ENCODE results near the gene PRR33.
"Not testable (repeated sequence)": the region's sequence is repeated elsewhere in the genome, so short reads cannot be mapped to it uniquely, and the experiment has no call there.

Gene PRR33

DNA sequence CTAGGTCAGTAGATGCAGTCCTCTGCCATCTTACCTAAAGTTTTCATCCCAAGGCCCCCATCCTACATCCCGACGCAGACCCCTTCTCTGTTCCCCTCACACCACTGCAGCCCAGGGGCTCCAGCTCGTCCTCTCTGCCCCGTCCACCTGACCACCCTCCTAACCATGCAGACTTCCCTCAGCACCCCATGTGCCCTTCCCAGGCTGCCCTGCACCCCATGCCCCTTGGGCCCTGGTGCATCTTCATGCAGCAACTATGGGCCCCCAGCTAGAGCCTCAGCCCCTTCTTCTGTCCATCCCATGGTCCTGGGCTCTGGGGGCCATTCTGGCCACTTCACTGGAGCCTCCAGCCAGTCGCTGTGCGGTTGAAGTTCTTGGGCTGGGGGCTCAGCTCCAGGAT, 2.9 kb downstream of the PRR33 start:
- DNase-seq, result no peak

DNA sequence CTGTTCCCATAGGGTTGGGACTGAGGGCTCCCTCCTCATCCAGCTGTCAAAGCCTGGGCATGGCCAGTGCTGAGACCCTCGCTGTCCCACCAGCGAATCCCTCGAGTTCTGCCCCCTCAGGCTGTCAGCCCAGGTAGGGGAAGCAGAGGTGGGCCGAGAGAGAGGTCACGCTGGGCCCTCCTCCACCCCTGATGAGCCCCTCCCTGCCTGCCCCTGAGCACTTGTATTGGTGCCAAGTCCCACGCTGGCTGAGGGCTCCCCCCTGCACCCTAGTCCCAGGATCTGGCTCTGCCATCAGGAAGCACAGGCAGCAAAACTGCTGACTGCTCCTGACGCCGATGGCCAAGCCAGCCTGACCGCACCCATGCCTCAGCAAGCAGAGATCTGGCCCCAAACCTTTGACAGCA, 3.3 kb downstream of the PRR33 start:
- DNase-seq, result no peak

DNA sequence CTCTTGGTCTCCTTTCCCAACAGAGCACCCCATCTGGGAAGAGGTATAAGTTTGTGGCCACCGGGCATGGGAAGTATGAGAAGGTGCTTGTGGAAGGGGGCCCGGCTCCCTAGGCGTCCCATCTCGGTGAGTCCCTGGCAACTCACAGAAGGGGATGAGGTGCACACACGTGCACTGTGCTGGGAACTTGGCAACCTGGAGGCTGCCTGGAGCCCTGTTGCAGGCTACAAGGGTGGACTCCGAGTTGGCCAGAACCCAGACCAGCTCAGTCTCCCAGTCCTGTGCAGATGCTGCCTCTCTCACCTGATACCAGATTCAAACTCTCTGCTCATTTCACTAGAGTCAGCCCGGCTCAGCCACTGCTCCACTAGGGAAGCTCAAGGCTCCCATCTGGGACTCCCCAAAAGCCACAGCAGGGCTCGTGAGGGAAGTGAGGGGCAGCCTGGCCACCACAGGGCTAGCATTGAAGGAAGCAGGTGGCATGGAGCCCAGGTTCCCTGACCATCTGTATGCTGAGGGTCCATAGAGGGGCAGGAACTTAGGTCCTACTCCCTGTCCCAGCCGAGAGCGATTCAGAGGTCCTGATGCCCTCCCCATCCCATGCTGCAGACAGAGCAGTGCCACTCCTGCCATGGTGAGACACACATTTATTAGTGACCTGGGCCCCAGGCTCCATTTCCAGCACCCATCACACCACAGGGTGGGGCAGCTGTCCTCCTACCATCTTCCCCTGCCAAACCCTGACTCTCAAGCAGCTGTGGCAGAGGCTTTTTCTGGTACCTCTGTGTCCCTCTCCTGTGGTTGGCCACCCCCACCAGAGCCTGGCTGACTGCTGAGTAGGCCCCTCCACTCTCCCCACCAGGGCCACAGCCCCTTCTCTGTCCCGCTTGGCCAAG, 4.0 kb downstream of the PRR33 start:
- no peak for DNase-seq

DNA sequence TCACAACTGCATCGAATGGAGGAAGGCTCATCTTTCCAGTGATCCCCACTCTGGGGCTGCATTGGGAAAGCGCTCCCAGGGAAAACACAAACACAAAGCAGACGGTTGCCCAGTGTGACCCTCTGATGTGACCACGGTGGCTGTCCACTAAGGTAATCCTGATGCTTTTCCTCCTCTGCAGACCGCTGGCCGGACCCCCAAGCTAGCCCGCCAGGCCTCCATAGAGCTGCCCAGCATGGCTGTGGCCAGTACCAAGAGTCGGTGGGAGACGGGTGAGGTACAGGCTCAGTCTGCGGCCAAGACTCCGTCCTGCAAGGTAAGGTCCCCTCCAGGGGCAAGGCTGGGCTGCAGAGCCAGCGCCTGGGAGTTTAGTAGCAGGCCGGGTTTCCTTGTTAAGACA, 5.1 kb downstream of the PRR33 start:
- not testable (repeated sequence) for DNase-seq

DNA sequence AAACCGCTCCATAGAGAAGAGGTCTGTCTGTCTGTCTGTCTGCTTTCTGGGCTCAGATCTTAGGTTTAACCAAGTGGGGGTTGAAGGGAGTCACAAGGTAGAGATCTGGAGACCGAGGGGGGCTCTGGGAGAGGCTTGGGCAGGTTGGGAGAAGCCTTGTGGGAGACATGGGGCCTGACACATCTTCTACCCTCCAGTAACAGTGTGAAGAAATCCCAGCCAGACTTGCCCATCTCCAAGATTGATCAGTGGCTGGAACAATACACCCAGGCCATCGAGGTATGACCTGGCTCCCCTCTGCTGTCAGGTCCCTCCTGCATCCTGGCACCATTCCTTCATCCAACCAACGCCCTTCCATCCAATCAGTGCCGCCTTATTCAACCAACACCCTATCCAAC, 7.4 kb downstream of the PRR33 start:
- DNase-seq, result no peak

DNA sequence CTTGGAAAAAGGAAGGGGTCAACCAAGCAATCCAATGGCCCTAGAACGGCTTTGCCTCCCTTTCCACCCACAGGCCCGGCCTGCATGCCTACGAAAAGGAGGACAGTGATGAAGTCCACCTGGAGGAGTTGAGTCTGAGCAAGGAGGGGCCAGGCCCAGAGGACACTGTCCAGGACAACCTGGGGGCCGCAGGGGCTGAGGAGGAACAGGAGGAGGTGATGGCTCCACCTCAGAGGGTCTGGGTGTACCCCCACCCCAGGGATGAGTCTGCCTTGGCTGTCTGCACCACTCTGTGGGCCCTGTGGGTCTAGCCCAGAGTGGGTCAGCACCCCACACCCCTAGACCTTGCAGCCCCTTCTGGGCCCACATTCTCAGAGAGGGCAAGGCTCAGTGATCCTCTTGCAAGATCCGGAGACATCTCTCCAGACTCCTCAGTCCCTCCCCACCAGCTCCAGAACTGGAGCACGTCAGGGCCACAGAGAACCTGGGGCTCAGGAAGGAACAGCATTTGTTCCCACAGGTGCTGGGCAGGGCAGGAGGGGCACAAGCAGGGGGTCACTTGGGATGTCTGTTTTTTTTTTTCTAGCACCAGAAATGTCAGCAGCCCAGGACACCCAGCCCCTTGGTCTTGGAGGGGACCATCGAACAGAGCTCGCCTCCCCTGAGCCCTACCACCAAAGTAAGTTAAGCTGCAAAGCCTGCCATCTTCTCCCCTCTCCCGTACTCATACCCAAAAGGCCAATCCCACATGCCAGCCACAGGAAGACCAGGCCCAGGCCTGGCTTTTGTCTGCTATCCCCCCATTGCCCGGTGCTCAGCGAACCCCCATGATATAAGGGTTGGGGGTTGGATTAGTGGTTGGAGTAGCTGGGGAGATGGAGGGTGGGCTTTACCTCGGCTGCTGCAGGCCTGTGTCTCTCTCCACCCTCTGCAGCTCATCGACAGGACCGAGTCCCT, 8.1 kb downstream of the PRR33 start:
- DNase-seq, result no peak

DNA sequence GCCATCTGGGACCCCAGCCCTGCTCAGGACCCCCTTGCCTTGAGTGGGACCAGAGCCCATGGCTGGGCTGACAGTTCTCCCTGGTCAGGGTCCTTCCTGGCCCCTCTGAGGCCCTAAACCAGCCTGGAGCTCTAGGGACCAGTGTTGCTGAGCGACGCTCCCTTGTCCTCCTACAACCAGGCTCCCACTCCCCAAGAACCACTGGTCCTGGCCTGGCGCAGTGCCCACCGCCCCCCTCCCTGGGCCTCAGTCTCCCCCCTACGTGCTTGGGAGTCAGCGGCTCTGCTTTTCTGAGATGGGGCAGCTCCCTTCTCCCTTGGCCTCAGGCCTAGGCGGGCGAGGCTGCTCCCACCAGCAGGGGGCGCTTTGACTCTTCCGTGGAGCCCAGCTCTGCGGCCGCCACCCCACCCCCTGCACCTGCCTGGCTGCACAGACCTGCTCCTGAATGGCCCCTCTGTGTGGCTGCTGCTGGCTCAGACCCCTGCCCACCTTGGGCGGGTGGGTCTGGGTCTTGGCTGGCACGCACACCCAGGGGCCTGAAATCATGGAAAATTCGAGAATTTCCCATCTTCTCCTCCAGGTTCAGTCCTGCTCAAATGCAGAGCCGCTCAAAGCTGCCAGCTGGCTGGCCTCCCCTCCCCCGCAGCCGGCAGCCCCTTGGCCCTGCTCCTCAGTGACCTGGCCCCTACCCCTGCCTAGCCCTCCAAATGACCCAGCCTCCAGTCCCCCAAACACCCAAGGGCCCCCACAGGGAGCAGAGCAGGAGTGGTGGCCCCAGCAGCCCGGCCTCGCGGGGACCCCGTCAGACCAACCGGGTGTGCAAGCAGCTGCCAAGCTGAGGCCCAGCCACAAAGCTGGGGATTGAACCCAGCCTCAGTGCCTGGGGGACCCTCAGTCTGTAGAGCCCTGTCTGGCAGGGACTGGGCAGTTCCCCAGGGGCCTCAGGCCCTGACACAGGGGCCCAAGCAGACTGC, 9.1 kb downstream of the PRR33 start:
- no peak for DNase-seq

DNA sequence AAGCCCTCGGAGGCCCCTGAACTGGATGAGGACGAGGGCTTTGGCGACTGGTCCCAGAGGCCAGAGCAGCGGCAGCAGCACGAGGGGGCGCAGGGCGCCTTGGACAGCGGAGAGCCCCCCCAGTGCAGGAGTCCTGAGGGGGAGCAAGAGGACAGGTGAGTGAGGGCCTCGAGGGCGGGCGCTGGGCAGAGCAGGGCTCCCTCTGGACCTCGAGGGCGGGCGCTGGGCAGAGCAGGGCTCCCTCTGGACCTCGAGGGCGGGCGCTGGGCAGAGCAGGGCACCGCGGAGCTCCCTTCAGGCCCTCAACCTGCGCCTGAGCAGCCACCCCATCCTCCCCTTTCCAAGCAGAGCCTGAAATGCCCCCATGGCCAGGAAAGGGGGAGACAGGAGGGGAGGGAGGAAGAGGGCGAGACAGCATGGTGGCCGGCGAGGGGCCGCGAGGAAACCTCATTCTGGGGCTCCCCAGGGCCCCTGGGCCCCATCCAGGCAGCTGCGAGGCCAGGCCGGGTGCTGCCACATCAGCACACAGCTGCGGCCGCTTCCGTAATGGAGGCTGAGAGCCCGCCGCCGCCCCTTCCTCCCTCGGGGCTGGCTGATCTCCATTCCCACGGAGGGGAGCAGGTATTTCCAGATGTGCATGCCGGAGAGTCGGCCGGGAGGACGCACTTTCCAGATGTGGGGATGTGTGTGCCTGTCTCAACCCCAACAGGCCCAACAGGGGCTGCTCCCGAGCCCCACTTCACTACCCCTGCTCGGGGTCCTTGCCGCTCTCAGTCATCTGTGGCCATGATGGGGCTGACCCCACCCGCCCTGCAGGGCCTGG, 10.0 kb downstream of the PRR33 start:
- no peak for DNase-seq

DNA sequence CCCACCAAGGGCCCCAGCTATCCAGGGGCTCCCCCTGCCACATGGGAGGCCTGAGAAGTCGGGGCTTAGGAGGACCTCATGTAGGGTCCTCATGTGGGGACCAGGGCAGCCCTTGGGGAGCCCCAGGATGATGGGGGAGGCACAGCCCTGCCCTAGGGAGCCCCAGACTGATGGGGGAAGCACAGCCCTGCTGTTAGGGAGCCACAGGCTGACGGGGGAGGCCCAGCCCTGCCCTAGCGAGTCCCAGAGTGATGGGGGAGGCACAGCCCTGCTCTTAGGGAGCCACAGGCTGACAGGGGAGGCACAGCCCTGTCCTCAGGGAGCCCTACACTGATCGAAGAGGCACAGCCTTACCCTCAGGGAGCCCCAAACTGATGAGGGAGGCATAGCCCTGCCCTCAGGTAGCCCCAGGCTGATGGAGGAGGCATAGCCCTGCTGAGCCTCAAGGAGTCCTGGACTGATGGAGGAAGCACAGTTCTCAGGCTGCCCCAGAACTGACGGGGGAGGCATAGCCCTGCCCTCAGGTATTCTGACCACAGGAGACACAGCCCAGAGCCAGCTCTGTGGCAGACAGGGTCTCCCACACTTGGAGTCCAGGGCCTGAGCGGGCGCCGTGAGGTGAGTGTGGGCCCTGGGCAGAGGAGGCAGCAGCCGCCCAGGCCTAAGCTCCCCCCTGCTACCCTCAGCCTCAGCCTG, 10.8 kb downstream of the PRR33 start:
- DNase-seq, result no peak

DNA sequence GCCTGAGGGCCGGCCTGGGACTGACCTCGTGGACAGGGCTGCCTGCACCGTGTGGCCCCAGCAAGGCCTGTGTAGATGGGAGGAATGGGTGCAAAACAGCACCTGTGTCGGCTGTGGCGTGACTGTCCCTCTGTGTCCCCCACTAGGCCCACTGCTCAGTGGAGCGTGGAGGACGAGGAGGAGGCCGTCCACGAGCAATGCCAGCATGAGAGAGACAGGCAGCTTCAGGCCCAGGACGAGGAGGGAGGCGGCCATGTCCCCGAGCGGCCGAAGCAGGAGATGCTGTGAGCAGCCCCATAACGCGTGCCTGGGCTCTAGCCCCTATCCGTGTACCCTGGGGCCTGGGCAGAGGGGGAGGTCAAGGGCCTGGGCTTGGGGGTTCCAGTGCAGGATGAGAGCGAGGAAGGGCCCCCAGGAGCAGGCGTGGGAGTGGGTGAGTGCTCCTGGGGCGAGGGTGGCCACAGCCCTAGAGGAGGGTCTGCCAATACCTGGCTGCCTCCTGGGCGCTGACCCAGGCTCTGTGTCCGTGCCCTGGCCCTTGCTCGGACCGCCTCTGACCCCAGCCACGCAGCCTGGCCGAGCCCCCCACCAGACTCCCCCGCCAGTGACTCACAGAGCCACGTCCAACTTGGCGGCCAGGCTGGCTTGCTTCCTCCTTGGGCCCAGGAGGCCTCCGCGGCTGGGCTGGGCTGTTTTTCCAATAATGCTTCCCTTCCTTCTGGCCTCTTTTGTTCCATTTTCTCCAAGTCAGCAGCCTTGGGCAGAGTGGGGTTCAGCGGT, 11.6 kb downstream of the PRR33 start:
- DNase-seq, result no peak

DNA sequence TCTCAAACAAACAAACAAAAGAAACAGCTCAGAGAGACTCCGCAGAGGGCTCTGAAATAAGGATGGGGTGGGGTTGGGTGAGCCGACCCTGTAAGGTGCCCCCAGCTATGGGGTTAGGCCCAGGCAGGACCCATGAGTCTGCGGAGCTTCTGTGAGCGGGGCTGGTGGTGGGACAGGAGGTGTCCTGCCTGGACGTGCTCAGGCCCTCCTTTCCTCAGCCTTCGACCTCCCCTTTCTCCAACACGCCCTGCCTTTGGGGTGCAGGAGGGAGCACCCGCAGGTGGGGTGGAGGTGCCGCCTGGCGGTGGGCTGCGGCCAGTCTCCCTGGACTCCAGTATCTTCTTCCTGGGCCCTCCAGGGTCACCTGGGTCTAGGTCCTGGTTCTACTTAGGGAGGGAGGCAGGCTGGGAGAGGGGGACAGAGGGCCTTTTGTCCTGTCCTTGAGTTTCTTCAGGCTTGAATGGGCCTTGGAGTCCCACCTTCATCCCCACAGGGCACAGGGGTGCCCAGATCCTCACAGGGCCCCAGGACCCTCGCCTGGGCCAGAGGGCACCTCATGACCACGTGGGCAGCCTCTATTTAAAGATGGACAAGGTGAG, 12.3 kb downstream of the PRR33 start:
- no peak for DNase-seq

DNA sequence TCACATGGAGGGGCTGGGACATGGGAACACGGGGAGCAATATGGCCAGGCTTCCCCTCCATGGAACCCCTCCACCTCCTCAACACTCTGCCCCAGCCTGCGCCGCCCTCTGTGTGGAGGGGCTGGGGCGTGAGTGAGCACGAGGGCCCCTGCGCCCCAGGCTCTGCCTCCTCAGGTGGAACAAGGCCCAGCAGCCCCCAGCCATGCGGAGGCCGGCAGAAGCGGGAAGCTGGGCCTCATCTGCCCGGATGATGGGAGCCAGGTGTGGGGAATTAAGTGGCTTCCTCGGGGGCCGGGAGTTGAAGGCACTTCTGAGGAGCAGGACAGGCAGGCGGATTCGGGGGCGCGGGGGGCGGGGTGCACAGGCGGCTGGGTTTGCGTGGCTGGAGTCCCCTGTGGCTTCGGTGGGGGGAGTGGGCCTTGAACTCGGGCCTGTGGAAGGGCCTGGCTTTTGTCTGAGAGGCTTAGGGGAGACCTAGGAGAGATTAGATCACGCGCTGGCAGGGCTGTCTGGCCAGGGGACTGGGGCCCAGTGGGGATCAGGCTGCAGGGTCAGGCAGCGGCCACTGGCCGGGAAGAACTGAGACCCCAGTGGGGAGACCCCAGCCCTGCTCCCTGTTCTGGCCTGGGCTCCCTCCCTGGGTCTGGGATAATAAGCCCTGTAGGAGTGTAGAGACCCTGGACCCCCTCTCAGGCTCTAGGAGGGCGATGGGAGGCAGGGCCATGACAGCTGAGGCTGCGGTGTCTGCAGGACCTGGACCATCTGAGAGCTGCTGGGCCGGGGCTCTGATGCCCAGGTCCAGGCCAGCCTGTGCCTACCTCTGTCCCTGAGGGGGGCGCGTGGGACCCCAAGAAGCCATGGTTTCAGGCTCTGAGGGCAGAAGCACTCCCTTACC, 13.3 kb downstream of the PRR33 start:
- no peak for DNase-seq

DNA sequence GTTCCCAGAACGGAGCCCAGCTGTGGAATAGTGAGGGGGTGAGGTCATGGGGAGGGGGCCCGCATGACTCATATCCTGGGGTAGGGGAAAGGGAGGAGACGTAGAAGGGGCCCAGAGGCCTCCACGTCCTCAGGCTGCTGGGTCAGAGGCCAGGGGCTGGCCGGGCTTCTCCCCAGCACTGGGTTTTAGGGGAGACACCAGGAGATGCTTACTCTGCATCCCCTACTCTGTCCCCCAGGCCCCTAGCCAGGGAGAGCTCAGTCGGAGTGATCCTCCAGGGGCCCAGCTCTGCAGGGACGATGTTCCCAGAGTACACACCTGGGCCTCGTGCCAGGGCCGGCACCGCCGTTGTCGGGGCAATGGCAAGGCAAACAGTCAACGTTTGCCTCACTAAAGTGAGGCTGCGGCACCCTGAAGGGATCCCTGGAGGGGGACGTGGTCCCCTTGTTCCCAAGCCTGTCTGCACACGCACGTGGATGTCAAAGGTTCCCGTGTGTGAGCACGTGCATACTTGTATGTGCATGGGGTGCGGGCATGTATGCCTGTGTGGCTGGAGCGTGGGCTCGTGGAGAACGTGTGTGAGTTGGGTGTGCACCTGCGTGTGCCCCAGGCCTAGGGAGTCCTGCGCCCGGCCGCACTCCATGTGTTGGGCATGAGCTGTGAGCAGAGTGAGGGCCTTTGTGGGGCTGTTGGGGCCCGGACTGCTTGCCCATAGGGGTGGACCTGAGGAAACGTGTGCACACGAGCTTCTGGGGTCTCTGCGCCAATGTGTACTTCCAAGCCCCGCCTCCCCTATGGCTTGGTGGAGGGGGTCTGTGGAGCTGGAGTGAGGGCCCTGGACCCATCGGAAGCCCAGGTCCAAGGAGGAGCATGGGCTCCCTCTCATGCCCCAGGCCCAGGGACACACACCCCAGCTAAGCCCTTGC, 14.2 kb downstream of the PRR33 start:
- no peak for DNase-seq

DNA sequence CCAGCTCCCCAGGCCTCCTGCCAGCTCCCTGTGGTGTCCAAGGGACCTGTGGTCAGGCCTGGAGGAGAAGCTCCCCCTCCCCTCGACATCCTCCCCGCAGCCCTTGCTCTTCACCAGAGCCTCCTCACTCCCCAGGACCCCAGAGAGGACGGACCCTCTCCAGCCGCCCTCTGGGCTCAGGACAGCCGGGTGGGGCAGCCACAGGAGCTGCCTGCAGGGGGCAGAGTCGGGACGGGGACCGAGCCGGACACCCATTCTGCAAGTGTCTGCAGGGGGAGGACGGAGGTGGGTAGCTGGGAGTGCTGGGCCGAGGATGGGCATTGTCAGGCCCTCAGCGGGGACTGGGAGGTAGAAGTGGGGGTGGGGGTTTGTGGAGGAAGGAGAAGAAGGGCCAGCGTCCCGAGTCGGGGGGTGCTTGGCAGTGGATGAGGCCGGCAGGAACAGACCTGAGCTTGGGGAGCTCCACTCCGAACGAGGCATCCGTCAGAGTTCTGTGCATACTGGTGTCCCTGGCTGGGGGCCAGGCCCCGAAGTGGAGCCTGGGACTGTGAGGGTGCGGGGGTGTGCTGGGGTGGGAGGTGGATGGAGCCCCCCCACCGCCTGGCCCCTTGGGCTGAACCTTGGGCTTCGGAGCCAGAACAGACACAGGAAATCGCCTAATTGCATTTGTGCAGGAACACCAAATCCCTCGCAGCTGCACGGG, 15.2 kb downstream of the PRR33 start:
- no peak for DNase-seq

DNA sequence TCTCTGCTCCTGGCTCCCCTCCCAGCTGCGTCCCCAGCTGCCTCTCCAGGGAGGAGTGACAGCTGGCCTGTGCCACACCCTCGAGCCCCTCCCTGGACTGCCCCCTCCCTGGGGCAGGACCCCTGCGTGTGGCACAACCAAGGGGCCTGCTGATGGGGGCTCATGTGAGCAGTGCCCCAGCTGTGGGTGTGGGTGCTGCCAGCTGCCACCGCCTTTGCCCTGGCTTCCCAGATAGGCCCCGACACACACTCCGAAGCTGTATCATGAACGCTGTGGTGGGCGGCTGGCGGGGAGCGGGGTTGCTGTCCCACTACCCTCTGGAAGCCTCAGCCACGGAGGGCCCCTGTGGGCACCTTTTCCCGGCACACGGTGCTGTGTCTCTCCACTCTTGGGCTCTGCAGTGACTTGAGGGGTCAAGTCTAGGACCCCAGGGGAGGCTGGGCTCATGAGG, 15.8 kb downstream of the PRR33 start:
- DNase-seq, result not testable (repeated sequence)

DNA sequence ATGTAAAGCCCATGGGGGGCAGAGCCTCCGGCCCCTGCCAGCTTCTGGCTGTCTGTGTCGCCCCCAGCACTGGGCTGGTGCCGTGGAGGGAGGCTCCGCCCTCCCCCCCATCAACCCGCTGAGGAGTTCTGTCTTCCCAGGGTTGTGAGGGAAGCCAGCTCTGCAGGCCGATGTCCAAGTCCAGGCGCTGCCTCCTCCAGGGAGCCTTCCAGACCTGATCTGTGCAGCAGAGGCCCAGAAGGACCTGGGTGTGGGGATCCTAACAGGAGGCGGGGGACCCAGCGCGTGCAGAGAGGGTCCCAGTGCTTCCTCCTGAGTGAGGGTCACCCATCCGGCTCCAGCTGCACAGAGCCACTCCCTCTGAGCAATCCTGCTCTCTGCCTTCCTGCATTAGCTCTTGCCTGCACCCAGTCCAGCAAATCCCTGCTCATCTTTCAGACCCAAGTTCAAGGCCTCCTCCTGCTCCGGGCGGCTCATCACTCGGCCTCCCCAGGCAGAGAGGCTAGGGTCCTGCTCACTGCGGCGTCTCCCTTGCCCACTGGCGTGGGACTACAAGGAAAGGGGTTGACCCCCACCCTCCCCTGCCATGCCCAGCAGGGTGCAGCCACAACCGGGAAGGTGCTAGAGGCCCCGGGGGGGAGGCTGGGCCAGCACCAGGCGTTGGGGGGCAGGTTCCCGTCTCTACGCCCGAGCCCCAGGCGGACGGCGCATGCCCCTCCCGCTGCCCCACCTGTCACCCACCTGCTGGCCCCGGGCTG, 16.4 kb downstream of the PRR33 start:
- no peak for DNase-seq
